Immature natural killer cell (primary cell): Measurements from ENCODE around the gene NAT16. TPM values are rescaled to one million over a fixed set of nuclear protein-coding genes. Genes with fewer than 3 reads are reported as not detected.
A peak's percentile ranks its signal among the peaks of the same experiment; 100 is the strongest.

Source experiments
- DNase-seq, 3 donors: peaks; one replicate each; pipeline ENCODE4 v3.0.0; 2022; ENCODE audit warnings: mixed read lengths in 1 of 3
- H3K27ac Mint-ChIP-seq, 6 donors: one replicate each; pipeline ENCODE4 v1.8.0; 2020; ENCODE audit warnings: mixed read lengths in 6 of 6, mild to moderate bottlenecking in 5 of 6, inconsistent platforms in 4 of 6, moderate library complexity in 3 of 6
- H3K27me3 Mint-ChIP-seq, 3 donors: one replicate each; pipeline ENCODE4 v1.8.0; 2020 to 2021; ENCODE audit warnings: low read depth in 3 of 3, mild to moderate bottlenecking in 3 of 3, mixed read lengths in 3 of 3, moderate library complexity in 3 of 3, inconsistent platforms in 1 of 3
- H3K36me3 Mint-ChIP-seq, 3 donors: one replicate each; pipeline ENCODE4 v1.8.0; 2020; ENCODE audit warnings: mixed read lengths in 3 of 3, inconsistent platforms in 2 of 3, mild to moderate bottlenecking in 2 of 3
- H3K4me1 Mint-ChIP-seq, 2 donors: one replicate each; pipeline ENCODE4 v1.8.0; 2020; ENCODE audit warnings: inconsistent platforms in 2 of 2, mild to moderate bottlenecking in 2 of 2, mixed read lengths in 2 of 2, moderate library complexity in 1 of 2
- H3K4me3 Mint-ChIP-seq, 5 donors: one replicate each; pipeline ENCODE4 v1.8.0; 2020; ENCODE audit warnings: mild to moderate bottlenecking in 5 of 5, mixed read lengths in 5 of 5, inconsistent platforms in 3 of 5, moderate library complexity in 3 of 5
- H3K9me3 Mint-ChIP-seq, 6 donors: one replicate each; pipeline ENCODE4 v1.8.0; 2020; ENCODE audit warnings: mild to moderate bottlenecking in 6 of 6, mixed read lengths in 6 of 6, inconsistent platforms in 4 of 6, moderate library complexity in 3 of 6
- polyA plus RNA-seq, 3 donors: library from polyadenylated mRNA; unstranded; fragments of 300-500 nt; fragmentation: Illumina TruSeq; gene quantifications; one replicate each; pipeline ENCODE4 v1.2.3, GENCODE V29; 2021

Gene NAT16
- polyA plus RNA-seq, 3 donors from 2014 or later = not detected

DNA sequence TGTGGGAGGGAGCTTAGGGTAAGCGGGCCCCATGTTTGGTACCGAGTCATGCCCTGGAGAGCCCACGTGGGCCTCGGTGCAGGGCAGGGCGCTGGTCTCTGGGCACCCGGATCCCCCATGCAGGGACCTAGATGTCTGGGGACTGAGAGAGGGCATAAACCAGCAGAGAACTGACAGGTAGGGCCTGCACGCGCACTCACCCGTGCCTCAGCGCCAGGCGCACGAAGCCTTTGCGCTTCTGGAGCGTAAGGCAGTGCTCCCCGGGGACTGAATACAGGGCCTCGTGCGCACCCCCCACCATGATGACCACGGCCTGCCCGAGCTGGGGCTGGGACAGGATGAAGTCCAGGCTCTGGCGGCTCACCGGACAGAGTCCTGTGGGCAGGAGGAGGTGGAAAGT, 17.9 kb upstream of the NAT16 start:
- H3K4me1 Mint-ChIP-seq = no peaks in the 10 kb centered on the region
- H3K36me3 Mint-ChIP-seq = no peaks in the 10 kb centered on the region
- H3K9me3 Mint-ChIP-seq = no peaks in the 10 kb centered on the region
- no peak overlapping the region for H3K27ac Mint-ChIP-seq
- no peak overlapping the region for H3K4me3 Mint-ChIP-seq
- H3K27me3 Mint-ChIP-seq = peaks cover 2 to 17% (median 8%) of the 10 kb centered on the region in 3 donors
- no peak for DNase-seq

- H3K36me3 Mint-ChIP-seq = no peaks in the 10 kb centered on the region
- no peaks in the 10 kb centered on the region for H3K9me3 Mint-ChIP-seq
- H3K27ac Mint-ChIP-seq = no peak overlapping the region
- DNase-seq = no peak
- peaks cover 4 to 15% (median 4%) of the 10 kb centered on the region in 3 donors for H3K27me3 Mint-ChIP-seq
- no peak overlapping the region for H3K4me3 Mint-ChIP-seq
- H3K4me1 Mint-ChIP-seq = peaks cover 0 to 2% of the 10 kb centered on the region in 2 donors
Observed at GRCh38 chr7:101195884-101196283, 15.8 kb upstream of the NAT16 start.

- Mint-ChIP-seq H3K27ac (no peak overlapping the region), H3K36me3 (no peaks in the 10 kb centered on the region), H3K4me3 (no peak overlapping the region), H3K4me1 (peaks cover 0 to 2% of the 10 kb centered on the region in 2 donors), H3K9me3 (peaks cover 0 to 3% (median 0%) of the 10 kb centered on the region in 6 donors), H3K27me3 (peaks cover 0 to 8% (median 4%) of the 10 kb centered on the region in 3 donors)
- DNase-seq = no peak
Observed at GRCh38 chr7:101189109-101189508, 9.0 kb upstream of the NAT16 start.

GRCh38 chr7:101186844-101187428, 6.8 kb upstream of the NAT16 start:
- no peak for DNase-seq
- no peak overlapping the region for H3K27ac Mint-ChIP-seq
- H3K4me1 Mint-ChIP-seq = no peaks in the 10 kb centered on the region
- no peaks in the 10 kb centered on the region for H3K36me3 Mint-ChIP-seq
- peaks cover 1 to 11% (median 4%) of the 10 kb centered on the region in 3 donors for H3K27me3 Mint-ChIP-seq
- H3K4me3 Mint-ChIP-seq = no peak overlapping the region
- H3K9me3 Mint-ChIP-seq = peaks cover 0 to 3% (median 0%) of the 10 kb centered on the region in 6 donors

DNA sequence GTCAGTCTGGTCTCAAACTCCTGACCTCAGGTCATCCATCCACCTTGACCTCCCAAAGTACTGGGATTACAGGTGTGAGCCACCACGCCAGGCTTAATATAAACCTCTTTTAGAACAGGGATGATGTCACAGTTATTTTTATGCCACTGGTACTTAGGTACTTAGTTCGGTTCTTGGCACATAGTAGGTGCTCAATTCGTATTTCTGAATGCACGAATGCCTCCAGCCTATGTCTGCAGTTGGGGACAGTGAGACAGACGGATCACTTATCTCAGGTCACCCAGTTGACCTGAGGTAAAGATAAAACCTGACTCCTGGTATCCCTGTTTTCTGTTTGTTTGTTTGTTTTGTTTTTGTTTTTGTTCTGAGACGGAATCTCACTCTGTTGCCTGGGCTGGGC, 6.1 kb upstream of the NAT16 start:
- Mint-ChIP-seq H3K4me1 (no peaks in the 10 kb centered on the region), H3K27me3 (peaks cover 1 to 12% (median 4%) of the 10 kb centered on the region in 3 donors), H3K36me3 (no peaks in the 10 kb centered on the region), H3K9me3 (peaks cover 0 to 3% (median 0%) of the 10 kb centered on the region in 6 donors), H3K27ac (no peak overlapping the region), H3K4me3 (no peak overlapping the region)
- DNase-seq = no peak

GRCh38 chr7:101185258-101185839, 5.3 kb upstream of the NAT16 start:
- DNase-seq = no peak
- Mint-ChIP-seq H3K27me3 (peaks cover 1 to 20% (median 11%) of the 10 kb centered on the region in 3 donors), H3K4me3 (no peak overlapping the region), H3K4me1 (no peaks in the 10 kb centered on the region), H3K9me3 (peaks cover 0 to 5% (median 0%) of the 10 kb centered on the region in 6 donors), H3K36me3 (no peaks in the 10 kb centered on the region), H3K27ac (no peak overlapping the region)

DNA sequence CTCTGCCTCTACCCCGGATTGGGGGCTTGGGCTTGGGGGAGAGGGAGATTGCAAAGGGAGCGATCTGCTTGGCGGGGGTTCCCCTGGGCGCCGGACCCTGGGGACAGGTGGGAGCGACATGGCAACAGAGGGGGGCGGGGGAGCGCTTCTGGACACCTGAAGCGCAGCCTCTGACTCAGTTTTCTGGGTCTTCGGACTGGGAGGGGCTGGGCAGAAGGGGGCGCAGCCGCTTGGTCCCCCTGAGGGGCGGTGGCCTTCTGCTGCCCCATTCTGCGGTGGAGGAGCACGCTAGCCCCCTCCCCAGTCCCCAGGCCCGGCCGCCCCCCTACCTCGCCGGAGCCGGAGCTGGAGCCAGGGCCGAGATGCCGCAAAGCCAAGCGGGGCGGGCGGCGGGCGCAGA, 380 bp downstream of the NAT16 start:
- DNase-seq = no peak
- H3K36me3 Mint-ChIP-seq = no peaks in the 10 kb centered on the region
- H3K4me1 Mint-ChIP-seq = peaks cover 0 to 2% of the 10 kb centered on the region in 2 donors
- H3K27me3 Mint-ChIP-seq = peaks cover 15 to 52% (median 18%) of the 10 kb centered on the region in 3 donors
- H3K9me3 Mint-ChIP-seq = peaks cover 0 to 3% (median 0%) of the 10 kb centered on the region in 6 donors
- H3K4me3 Mint-ChIP-seq = no peak overlapping the region
- no peak overlapping the region for H3K27ac Mint-ChIP-seq

DNA sequence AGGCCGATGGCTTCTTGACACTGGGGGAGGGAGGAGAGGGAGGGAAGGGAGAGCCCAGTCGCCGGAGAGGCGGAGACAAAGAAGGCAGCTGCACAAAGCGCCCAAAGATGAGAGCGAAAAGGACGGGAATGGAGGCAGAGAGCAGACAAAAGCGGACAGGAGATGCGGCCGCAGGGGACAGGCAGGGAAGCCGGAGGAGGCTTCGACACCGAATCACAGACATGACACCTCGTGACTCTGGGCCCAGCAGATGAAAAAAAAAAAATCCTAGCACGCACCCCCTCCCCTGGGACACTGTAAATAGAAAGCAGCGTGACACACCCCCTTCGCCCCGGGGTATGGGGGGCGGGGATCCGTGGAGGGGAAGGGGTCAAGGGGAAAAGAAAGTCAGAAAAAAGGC, 976 bp downstream of the NAT16 start:
- no peak overlapping the region for H3K27ac Mint-ChIP-seq
- peaks cover 3 to 7% of the 10 kb centered on the region in 2 donors for H3K4me1 Mint-ChIP-seq
- peaks cover 0 to 2% (median 0%) of the 10 kb centered on the region in 6 donors for H3K9me3 Mint-ChIP-seq
- H3K36me3 Mint-ChIP-seq = no peaks in the 10 kb centered on the region
- no peak for DNase-seq
- H3K4me3 Mint-ChIP-seq = no peak overlapping the region
- peaks cover 20 to 54% (median 24%) of the 10 kb centered on the region in 3 donors for H3K27me3 Mint-ChIP-seq

DNA sequence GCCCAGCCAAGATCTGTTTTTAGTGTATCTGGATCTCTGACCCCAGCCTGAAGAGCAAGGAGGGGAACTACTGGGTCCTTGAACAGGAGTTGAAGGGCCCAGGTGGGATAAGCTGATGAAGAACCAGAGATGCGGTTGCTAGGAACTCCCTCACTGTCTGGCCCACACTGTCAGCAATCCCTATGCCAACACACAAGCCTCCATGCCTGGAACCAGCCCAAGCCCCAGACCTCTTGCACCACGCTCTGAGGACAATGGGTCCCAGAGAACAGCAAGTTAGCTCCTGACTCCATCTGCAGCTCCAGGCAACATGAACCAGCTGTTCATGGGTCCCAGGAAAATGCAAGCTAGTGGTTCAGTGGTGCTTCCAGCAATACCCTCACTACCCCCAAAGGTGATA, 2.4 kb downstream of the NAT16 start:
- no peak overlapping the region for H3K27ac Mint-ChIP-seq
- DNase-seq = no peak
- peaks cover 29 to 60% (median 36%) of the 10 kb centered on the region in 3 donors for H3K27me3 Mint-ChIP-seq
- H3K4me1 Mint-ChIP-seq = peaks cover 7 to 15% of the 10 kb centered on the region in 2 donors
- H3K36me3 Mint-ChIP-seq = no peaks in the 10 kb centered on the region
- peaks cover 0 to 2% (median 0%) of the 10 kb centered on the region in 6 donors for H3K9me3 Mint-ChIP-seq
- H3K4me3 Mint-ChIP-seq = no peak overlapping the region

DNA sequence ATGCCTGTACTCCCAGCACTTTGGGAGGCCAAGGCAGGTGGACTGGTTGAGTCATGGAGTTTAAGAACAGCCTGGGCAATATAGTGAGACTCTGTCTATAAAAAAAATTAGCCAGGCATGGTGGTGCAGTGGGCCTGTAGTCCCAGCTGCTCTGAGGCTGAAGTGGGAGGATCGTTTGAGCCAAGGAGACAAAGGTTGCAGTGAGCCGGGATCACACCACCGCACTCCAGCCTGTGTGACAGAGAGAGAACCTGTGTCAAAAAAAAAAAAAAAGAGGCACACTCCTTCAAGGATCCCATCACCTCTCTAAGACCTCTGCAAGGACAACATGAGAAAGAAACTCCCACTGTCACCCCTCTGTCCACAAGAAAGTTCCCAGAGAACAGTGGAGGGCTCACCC, 4.4 kb downstream of the NAT16 start:
- Mint-ChIP-seq H3K9me3 (peaks cover 0 to 5% (median 0%) of the 10 kb centered on the region in 6 donors), H3K4me3 (no peak overlapping the region), H3K27me3 (peaks cover 41 to 63% (median 42%) of the 10 kb centered on the region in 3 donors), H3K4me1 (peaks cover 10 to 21% of the 10 kb centered on the region in 2 donors), H3K27ac (no peak overlapping the region), H3K36me3 (no peaks in the 10 kb centered on the region)
- DNase-seq = no peak

DNA sequence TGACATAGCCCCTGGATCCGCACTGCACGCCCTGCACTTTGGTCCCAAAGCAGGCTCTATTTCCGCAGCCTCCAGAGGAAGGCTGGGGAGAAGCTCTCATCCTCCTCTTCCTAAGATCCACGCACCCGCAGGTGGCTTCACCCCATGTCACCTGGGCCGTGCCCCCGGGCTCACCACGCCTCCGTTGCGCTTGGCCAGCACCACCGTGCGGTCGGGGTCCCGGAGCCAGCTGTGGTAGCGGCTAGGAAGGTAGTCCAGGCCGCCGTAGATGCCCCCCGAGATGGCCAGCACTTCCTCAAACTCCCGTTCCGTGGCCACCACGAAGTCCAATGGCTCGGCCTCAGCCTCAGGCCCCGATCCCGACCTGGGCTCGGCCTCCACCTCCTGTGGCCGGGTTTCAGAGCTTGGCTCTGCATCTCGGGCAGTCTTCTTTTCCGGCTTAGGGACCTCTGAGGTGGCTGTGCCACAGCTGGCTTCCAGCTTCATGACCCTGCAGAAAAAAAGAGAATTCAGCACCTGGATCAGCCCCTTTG, 5.7 kb downstream of the NAT16 start:
- no peak overlapping the region for H3K27ac Mint-ChIP-seq
- peaks cover 48 to 68% (median 53%) of the 10 kb centered on the region in 3 donors for H3K27me3 Mint-ChIP-seq
- peak overlapping the region; percentile 44 to 76 (median 54) for H3K4me3 Mint-ChIP-seq
- peaks cover 0 to 6% (median 0%) of the 10 kb centered on the region in 6 donors for H3K9me3 Mint-ChIP-seq
- DNase-seq = no peak
- peaks cover 20 to 28% of the 10 kb centered on the region in 2 donors for H3K4me1 Mint-ChIP-seq
- no peaks in the 10 kb centered on the region for H3K36me3 Mint-ChIP-seq

DNA sequence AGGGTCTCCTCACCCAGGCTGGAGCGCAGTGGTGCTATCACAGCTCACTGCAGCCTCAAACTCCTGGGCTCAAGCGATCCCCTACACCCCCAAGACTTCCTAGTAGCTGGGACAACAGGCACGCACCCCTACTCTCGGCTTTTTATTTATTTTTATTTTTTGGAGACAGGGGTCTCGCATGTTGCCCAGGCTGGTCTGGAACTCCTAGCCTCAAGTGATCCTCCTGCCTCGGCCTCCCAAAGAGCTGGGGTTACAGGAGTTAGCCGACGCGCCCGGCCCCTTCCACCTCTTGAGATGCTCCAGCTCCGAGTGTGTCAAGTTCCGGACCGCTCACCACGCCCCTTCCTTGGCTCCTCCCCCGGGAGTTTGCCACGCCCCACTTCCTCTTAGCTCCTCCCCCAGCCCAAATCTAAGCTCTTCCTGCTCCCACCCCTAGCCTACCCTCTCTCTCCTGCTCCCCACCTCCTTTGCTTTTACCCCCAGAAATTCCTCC, 6.3 kb downstream of the NAT16 start:
- no peak overlapping the region for H3K27ac Mint-ChIP-seq
- peak overlapping the region; percentile 44 to 76 (median 54) for H3K4me3 Mint-ChIP-seq
- peaks cover 51 to 67% (median 56%) of the 10 kb centered on the region in 3 donors for H3K27me3 Mint-ChIP-seq
- DNase-seq = peak; percentile 60 to 64 (median 61)
- H3K4me1 Mint-ChIP-seq = peaks cover 23 to 29% of the 10 kb centered on the region in 2 donors
- H3K36me3 Mint-ChIP-seq = no peaks in the 10 kb centered on the region
- H3K9me3 Mint-ChIP-seq = peaks cover 0 to 7% (median 0%) of the 10 kb centered on the region in 6 donors

DNA sequence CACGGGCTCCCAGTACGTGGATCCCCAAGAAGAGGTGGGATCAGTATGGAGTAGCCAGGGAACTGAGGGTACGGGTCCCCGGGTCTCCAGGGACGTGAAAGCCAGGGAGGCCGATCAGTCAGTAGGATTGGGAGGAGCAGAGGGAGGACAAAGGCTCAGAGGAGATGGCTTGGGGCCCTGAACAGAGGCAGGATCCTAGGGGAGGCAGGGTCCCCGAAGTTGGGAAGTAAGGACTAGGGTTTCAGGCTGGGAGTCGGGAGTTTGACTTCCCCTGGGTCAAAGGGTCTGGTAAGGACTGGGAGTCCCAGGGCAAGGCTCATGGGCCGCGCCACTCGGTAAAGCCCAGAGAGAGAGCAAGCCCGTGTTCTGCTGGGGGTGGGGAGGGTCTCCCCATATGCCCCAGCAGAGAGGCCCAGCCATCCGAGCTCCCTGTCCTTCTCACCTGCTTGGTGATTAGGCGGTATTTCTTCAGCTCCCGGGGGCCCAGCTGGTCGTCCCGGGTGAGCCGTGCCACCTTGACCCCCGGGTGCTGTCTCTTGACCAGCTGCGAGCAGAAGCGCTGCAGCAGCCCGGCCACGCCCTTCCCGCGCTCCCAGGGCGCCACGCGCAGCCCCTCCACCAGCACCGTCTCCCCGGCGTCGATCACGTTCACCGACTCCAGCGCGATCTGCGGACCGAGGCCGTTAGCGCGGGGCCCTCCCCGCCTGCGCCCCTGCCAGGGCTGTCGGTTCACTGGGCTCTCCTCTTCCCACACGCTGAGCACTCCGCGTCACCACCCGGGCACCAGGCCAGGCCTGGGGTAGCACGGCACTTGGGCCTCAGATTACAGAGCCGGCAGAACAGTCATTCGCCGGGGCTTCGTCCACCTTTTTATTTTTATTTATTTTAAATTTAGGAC, 7.0 kb downstream of the NAT16 start:
- H3K9me3 Mint-ChIP-seq = peaks cover 0 to 7% (median 0%) of the 10 kb centered on the region in 6 donors
- H3K27me3 Mint-ChIP-seq = peaks cover 56 to 68% (median 59%) of the 10 kb centered on the region in 3 donors
- peak overlapping the region in 4 of 5 donors; percentile 25 to 64 (median 36) for H3K4me3 Mint-ChIP-seq
- no peaks in the 10 kb centered on the region for H3K36me3 Mint-ChIP-seq
- DNase-seq = no peak
- H3K4me1 Mint-ChIP-seq = peaks cover 23 to 31% of the 10 kb centered on the region in 2 donors
- no peak overlapping the region for H3K27ac Mint-ChIP-seq
